Naive thymus-derived CD8-positive, alpha-beta T cell (primary cell): Measurements from ENCODE around the gene MAGEC1. TPM values are rescaled to one million over a fixed set of nuclear protein-coding genes. Genes with fewer than 3 reads are reported as not detected.
"Not testable (repeated sequence)": the region's sequence is repeated elsewhere in the genome, so short reads cannot be mapped to it uniquely, and the experiment has no call there.

ENCODE experiments used
- ATAC-seq, 2 donors: fragments of 150-1000 bp; cut with Tn5 transposase in 1 of 2; sonication (Bioruptor Pico), chemical (Tn5 transposase) in 1 of 2; 1 replicate in 1 of 2; 2 replicates in 1 of 2; pipeline ENCODE4 v1.10.0; 2021; ENCODE audit warnings: mild to moderate bottlenecking in 2 of 2, moderate library complexity in 2 of 2
- POLR2A ChIA-PET: fragments of 350-600 bp; sonication (Branson Sonifier 250); formaldehyde crosslinking; loops from one replicate; lab custom pipeline; 2021; ENCODE audit warnings: antibody characterized with exemption; lab: Charles Lee
- DNase-seq, 10 donors: peaks; one replicate each; pipeline versions ENCODE4 v3.0.0 to v3.0.0-alpha.2; 2020 to 2022
- H3K27ac Mint-ChIP-seq, 10 donors: one replicate each; pipeline ENCODE4 v1.8.0; 2020 to 2022; ENCODE audit warnings: mild to moderate bottlenecking in 10 of 10, mixed read lengths in 10 of 10, moderate library complexity in 4 of 10, inconsistent platforms in 1 of 10
- H3K27me3 Mint-ChIP-seq, 5 donors: one replicate each; pipeline ENCODE4 v1.8.0; 2021 to 2022; ENCODE audit warnings: mixed read lengths in 5 of 5
- H3K36me3 Mint-ChIP-seq, 3 donors: one replicate each; pipeline ENCODE4 v1.8.0; 2020 to 2022; ENCODE audit warnings: mixed read lengths in 3 of 3, mild to moderate bottlenecking in 2 of 3, inconsistent platforms in 1 of 3
- H3K4me1 Mint-ChIP-seq, 4 donors: one replicate each; pipeline ENCODE4 v1.8.0; 2021 to 2022; ENCODE audit warnings: mixed read lengths in 4 of 4
- H3K4me3 Mint-ChIP-seq, 10 donors: one replicate each; pipeline ENCODE4 v1.8.0; 2020 to 2022; ENCODE audit warnings: mild to moderate bottlenecking in 10 of 10, mixed read lengths in 10 of 10, moderate library complexity in 6 of 10, inconsistent platforms in 1 of 10
- H3K9me3 Mint-ChIP-seq, 9 donors: one replicate each; pipeline ENCODE4 v1.8.0; 2020 to 2022; ENCODE audit warnings: mixed read lengths in 9 of 9, mild to moderate bottlenecking in 3 of 9, inconsistent platforms in 1 of 9, moderate library complexity in 1 of 9
- polyA plus RNA-seq, 3 donors: library from polyadenylated mRNA; unstranded; fragments of 300-500 nt; fragmentation: Illumina TruSeq; gene quantifications; one replicate each; pipeline ENCODE4 v1.2.3, GENCODE V29; 2021
- total RNA-seq, 8 experiments: library from RNA in 2 of 8; stranded (reverse) in 2 of 8; gene quantifications; one replicate each; pipeline ENCODE4 v1.2.3 and lab custom pipeline; 2021 to 2026

MAGEC1 gene
- not detected for total RNA-seq
- polyA plus RNA-seq = not detected
- total RNA-seq (lab: John Stamatoyannopoulos, UW) = 0 reads per million in 6 experiments

DNA sequence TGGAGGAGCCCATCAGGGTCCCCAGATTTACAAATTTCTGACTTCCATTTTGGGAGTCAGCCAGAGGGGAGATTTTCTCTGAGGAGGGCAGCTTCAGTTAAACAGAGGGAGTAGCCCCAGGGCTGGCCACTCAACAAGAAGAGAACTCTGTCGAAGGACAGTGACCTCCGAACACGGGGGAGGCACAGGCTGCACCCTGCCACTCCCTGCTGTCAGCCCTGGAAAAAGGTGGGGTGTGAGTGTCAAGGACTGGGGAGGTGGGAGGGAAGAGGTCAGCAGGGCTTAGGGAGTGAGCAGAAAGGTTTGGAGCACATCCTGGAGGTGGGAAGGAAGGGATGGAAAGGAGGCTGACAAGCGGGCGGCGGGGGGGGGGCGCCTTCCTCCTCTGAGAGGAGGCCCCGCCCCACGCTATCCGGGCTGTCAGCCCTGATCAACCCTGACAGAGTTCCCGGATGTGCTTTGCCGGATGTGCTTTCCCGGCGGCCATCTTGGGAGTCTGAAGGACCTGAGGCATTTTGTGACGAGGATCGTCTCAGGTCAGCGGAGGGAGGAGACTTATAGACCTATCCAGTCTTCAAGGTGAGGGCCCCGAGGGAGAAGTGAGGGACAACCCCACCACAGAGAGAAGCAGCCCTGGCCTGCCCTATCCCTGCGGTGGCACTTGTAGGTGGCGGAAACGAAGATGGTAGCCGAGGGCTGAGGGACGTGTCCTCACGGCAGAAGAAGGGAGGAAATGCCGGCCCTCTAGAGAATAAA is at the start of gene MAGEC1:
Gene MAGEC1 (plus strand): TSS at position 495 of the 756 bp plus-strand sequence. CDS start 1,179 bp downstream, outside the sequence.
- Mint-ChIP-seq H3K27ac (no peak within 1 kb of the TSS), H3K27me3 (peaks cover 0 to 11% (median 0%) of the 10 kb centered on the region in 5 donors), H3K36me3 (peaks cover 0 to under 1% (median 0%) of the 10 kb centered on the region in 3 donors), H3K4me3 (no peak within 1 kb of the TSS), H3K9me3 (peaks cover 0 to 25% (median 2%) of the 10 kb centered on the region in 9 donors), H3K4me1 (no peaks in the 10 kb centered on the region)
- POLR2A ChIA-PET = no interaction called here
- ATAC-seq (no peak), DNase-seq (no peak)

GRCh38 chrX:141857479-141857878 is 46.2 kb upstream of the MAGEC1 start:
- Mint-ChIP-seq H3K4me1 (no peaks in the 10 kb centered on the region), H3K4me3 (no peak overlapping the region), H3K27ac (no peak overlapping the region), H3K36me3 (no peaks in the 10 kb centered on the region), H3K27me3 (no peaks in the 10 kb centered on the region), H3K9me3 (peaks cover 0 to 4% (median 0%) of the 10 kb centered on the region in 9 donors)
- no peak for ATAC-seq
- POLR2A ChIA-PET = no interaction called here
- DNase-seq = no peak

- H3K27me3 Mint-ChIP-seq = no peaks in the 10 kb centered on the region
- DNase-seq (no peak), ATAC-seq (no peak)
- peaks cover 0 to 3% (median 0%) of the 10 kb centered on the region in 9 donors for H3K9me3 Mint-ChIP-seq
- no peaks in the 10 kb centered on the region for H3K36me3 Mint-ChIP-seq
- no peak overlapping the region for H3K27ac Mint-ChIP-seq
- no peak overlapping the region for H3K4me3 Mint-ChIP-seq
- POLR2A ChIA-PET = no interaction called here
- no peaks in the 10 kb centered on the region for H3K4me1 Mint-ChIP-seq
These were observed 24.1 kb upstream of the MAGEC1 start for GRCh38 chrX:141879616-141880015.

GRCh38 chrX:141888811-141889210 is 14.9 kb upstream of the MAGEC1 start:
- ATAC-seq, H3K27me3 Mint-ChIP-seq, DNase-seq, H3K27ac Mint-ChIP-seq, H3K4me3 Mint-ChIP-seq, H3K36me3 Mint-ChIP-seq, POLR2A ChIA-PET, H3K9me3 Mint-ChIP-seq, H3K4me1 Mint-ChIP-seq: not testable (repeated sequence)

- POLR2A ChIA-PET = no interaction called here
- ATAC-seq (no peak), DNase-seq (no peak)
- Mint-ChIP-seq H3K9me3 (peaks cover 0 to 4% (median 0%) of the 10 kb centered on the region in 9 donors), H3K36me3 (peaks cover 0 to 2% (median 1%) of the 10 kb centered on the region in 3 donors), H3K4me1 (no peaks in the 10 kb centered on the region), H3K27ac (no peak overlapping the region), H3K27me3 (no peaks in the 10 kb centered on the region), H3K4me3 (no peak overlapping the region)
These were observed 9.0 kb upstream of the MAGEC1 start for GRCh38 chrX:141894733-141895132.

GRCh38 chrX:141897690-141898089 is 6.0 kb upstream of the MAGEC1 start:
- Mint-ChIP-seq H3K27me3 (no peaks in the 10 kb centered on the region), H3K27ac (no peak overlapping the region), H3K36me3 (peaks cover 0 to 2% (median 1%) of the 10 kb centered on the region in 3 donors), H3K4me3 (no peak overlapping the region), H3K9me3 (peaks cover 0 to 4% (median 0%) of the 10 kb centered on the region in 9 donors), H3K4me1 (no peaks in the 10 kb centered on the region)
- DNase-seq (no peak), ATAC-seq (no peak)
- POLR2A ChIA-PET = no interaction called here

- Mint-ChIP-seq H3K36me3 (peaks cover 0 to 2% (median 0%) of the 10 kb centered on the region in 3 donors), H3K27me3 (peaks cover 0 to 5% (median 0%) of the 10 kb centered on the region in 5 donors), H3K4me1 (no peaks in the 10 kb centered on the region), H3K4me3 (no peak overlapping the region), H3K27ac (no peak overlapping the region), H3K9me3 (peaks cover 0 to 20% (median 0%) of the 10 kb centered on the region in 9 donors)
- DNase-seq (no peak), ATAC-seq (no peak)
- POLR2A ChIA-PET = no interaction called here
These were observed 1.3 kb upstream of the MAGEC1 start for GRCh38 chrX:141902366-141902765.

DNA sequence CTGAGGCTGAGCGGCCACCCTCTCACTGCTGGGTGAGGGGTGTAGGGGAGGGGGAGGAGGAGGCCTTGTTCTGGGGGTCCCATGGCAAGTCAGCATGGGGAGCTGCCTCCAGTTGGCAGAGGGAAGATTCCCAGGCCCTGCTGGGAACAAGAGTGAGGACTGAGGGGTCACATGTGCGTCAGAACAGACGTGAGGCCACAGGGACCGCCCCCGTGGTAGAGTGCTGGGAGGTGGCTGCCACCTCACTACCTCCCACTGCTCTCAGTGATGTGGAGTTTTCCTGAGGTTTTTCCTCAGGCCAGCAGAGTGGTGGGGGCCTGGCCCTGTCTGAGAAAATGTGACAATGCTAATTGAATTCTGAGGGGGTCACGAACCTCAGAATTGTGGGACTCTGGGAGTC is 568 bp downstream of the MAGEC1 start:
- H3K9me3 Mint-ChIP-seq = peaks cover 0 to 25% (median 2%) of the 10 kb centered on the region in 9 donors
- ATAC-seq = no peak
- POLR2A ChIA-PET = no interaction called here

GRCh38 chrX:141917801-141918200 is 14.1 kb downstream of the MAGEC1 start:
- POLR2A ChIA-PET = no interaction called here
- Mint-ChIP-seq H3K4me3 (no peak overlapping the region), H3K36me3 (no peaks in the 10 kb centered on the region), H3K27ac (no peak overlapping the region), H3K9me3 (peaks cover 0 to 3% (median 0%) of the 10 kb centered on the region in 9 donors), H3K4me1 (no peaks in the 10 kb centered on the region), H3K27me3 (no peaks in the 10 kb centered on the region)
- ATAC-seq (no peak), DNase-seq (no peak)

More for the DNA sequence above, 568 bp downstream of the MAGEC1 start:
- Mint-ChIP-seq H3K27ac (no peak overlapping the region), H3K36me3 (no peaks in the 10 kb centered on the region), H3K27me3 (peaks cover 0 to 11% (median 0%) of the 10 kb centered on the region in 5 donors), H3K4me3 (no peak overlapping the region), H3K4me1 (no peaks in the 10 kb centered on the region)
- no peak for DNase-seq

- no peaks in the 10 kb centered on the region for H3K36me3 Mint-ChIP-seq
- no peak overlapping the region for H3K4me3 Mint-ChIP-seq
- ATAC-seq (no peak), DNase-seq (no peak)
- no peaks in the 10 kb centered on the region for H3K4me1 Mint-ChIP-seq
- H3K27me3 Mint-ChIP-seq = no peaks in the 10 kb centered on the region
- H3K9me3 Mint-ChIP-seq = peaks cover 0 to 4% (median 0%) of the 10 kb centered on the region in 9 donors
- POLR2A ChIA-PET = no interaction called here
- H3K27ac Mint-ChIP-seq = no peak overlapping the region
These were observed 20.6 kb downstream of the MAGEC1 start for GRCh38 chrX:141924293-141924692.

DNA sequence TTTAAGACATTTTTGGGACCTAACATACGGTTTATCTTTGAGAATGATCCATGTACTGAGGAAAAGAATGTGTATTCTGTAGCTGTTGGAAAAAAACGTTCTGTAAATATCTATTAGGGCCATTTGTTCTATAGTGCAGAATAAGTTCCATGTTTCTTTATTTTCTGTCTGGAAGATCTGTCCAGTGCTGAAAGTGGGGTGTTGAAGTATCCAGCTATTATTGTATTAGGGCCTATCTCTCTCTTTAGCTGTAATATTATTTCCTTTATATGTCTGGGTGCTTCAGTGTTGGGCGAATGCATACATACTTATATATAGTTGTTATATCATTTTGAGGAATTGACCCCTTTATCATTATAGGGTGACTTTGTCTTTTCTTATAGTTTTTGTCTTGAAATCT is 24.7 kb downstream of the MAGEC1 start:
- ATAC-seq (no peak), DNase-seq (no peak)
- H3K4me1 Mint-ChIP-seq = no peaks in the 10 kb centered on the region

DNA sequence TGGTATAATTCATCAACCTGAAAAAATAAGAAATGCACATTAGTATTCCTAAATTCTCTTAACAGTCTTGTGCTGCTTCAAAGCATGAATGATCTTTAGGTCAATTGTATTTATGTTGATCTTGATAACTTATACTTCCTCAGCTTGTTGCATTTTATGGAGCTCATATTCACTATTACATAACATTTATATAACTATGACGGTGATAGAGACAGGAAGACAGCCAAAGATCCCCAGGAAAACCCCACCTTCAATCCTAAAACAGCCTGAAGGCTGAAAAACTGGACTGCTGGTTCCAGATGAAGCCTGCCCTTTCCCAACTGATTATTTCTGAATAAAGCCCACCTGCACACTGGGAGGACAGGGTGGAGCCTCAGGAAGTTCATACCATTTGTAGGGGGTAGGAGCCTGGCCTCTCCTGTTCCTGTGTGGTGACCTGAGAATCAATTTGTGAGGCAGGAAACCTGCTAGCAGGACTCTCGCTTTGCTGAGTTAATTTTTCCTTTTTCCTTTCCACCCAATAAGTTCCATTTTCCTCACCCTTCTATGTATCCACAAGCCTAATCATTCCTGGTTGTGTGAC is 30.5 kb downstream of the MAGEC1 start:
- Mint-ChIP-seq H3K36me3 (no peaks in the 10 kb centered on the region), H3K4me1 (no peaks in the 10 kb centered on the region), H3K4me3 (no peak overlapping the region), H3K27me3 (no peaks in the 10 kb centered on the region), H3K9me3 (peaks cover 0 to 2% (median 0%) of the 10 kb centered on the region in 9 donors), H3K27ac (no peak overlapping the region)
- no peak for DNase-seq
- POLR2A ChIA-PET = no interaction called here
- ATAC-seq = no peak

More for the DNA sequence above, 24.7 kb downstream of the MAGEC1 start:
- POLR2A ChIA-PET = no interaction called here
- Mint-ChIP-seq H3K36me3 (no peaks in the 10 kb centered on the region), H3K27me3 (no peaks in the 10 kb centered on the region), H3K27ac (no peak overlapping the region), H3K9me3 (peaks cover 0 to 1% (median 0%) of the 10 kb centered on the region in 9 donors), H3K4me3 (no peak overlapping the region)

DNA sequence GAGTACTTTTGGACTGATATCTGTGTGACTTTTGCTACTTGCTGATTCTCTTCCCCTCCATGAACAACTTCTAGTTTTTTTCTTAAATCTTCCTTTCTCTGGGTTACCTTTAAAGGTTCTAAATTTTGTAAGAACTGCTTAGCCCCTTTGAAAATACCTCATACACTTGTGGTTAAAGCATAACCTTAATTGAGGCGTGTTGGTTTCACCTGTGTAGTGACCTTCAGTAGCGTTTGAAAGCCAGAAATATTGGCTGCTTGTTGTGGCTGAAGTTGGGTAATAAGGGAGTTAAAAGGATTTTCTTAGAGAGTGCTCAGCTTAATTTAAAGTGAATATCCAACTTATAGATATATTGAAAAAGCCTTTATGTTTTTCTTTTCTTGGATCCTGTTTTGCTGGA is 32.0 kb downstream of the MAGEC1 start:
- no peak overlapping the region for H3K4me3 Mint-ChIP-seq
- H3K4me1 Mint-ChIP-seq = no peaks in the 10 kb centered on the region
- H3K27me3 Mint-ChIP-seq = no peaks in the 10 kb centered on the region
- no peak for ATAC-seq
- H3K36me3 Mint-ChIP-seq = no peaks in the 10 kb centered on the region
- no peak overlapping the region for H3K27ac Mint-ChIP-seq
- DNase-seq = no peak
- H3K9me3 Mint-ChIP-seq = peaks cover 0 to 2% (median 0%) of the 10 kb centered on the region in 9 donors
- POLR2A ChIA-PET = no interaction called here
